Prostate gland (tissue), 2 donors: ENCODE measurements around the gene BICC1.

Experiments used
- POLR2A ChIP-seq: fragments of 450-650 bp; IDR thresholded peaks from one replicate; pipeline ENCODE4 v1.6.1; 2016; ENCODE audit warnings: antibody characterized with exemption, mild to moderate bottlenecking
- POLR2AphosphoS5 ChIP-seq: sonication (generic); formaldehyde crosslinking; IDR thresholded peaks from one replicate; pipeline ENCODE4 v1.6.1; 2017; ENCODE audit warnings: antibody characterized with exemption
- TF ChIP-seq, protein P1 (sequence below), 4 experiments: fragments of 200-600 bp in 2 of 4; fragments of 450-650 bp in 2 of 4; sonication (generic) in 2 of 4; IDR thresholded peaks; 1 replicate in 3 of 4; 2 replicates in 1 of 4; pipeline ENCODE4 v1.5.1; 2016 to 2019; ENCODE audit warnings: antibody characterized with exemption in 4 of 4, mild to moderate bottlenecking in 2 of 4, moderate library complexity in 2 of 4

DNA sequence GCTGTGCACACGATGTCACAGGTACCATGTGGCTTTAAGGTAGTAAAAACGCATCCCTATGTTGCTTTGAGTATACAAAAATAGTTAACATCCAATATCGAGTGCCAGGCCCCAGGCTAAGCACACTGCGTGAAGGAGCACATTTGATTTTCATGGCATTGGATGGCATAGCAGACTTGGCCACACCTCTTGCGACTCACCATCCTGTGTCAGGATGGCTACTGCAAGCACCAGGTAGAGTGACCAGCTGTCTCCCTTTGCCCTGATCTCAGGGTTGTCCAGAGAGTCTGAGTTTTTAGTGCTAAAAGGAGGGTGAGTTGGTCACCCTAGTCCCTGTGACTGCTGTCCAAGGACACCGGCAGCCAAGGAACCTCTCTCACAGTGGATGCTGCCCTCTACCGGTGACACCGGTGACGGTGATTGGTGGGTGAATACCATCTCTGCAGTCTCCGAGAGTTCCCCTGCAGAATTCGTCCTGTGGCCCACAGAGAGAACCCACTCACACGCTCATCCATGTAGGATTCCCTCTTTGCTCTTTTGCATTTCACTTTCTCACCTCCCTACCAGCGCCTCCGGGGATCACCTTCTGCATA, 76.1 kb downstream of the BICC1 start:
- TF ChIP-seq, protein P1, sequence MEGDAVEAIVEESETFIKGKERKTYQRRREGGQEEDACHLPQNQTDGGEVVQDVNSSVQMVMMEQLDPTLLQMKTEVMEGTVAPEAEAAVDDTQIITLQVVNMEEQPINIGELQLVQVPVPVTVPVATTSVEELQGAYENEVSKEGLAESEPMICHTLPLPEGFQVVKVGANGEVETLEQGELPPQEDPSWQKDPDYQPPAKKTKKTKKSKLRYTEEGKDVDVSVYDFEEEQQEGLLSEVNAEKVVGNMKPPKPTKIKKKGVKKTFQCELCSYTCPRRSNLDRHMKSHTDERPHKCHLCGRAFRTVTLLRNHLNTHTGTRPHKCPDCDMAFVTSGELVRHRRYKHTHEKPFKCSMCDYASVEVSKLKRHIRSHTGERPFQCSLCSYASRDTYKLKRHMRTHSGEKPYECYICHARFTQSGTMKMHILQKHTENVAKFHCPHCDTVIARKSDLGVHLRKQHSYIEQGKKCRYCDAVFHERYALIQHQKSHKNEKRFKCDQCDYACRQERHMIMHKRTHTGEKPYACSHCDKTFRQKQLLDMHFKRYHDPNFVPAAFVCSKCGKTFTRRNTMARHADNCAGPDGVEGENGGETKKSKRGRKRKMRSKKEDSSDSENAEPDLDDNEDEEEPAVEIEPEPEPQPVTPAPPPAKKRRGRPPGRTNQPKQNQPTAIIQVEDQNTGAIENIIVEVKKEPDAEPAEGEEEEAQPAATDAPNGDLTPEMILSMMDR (IDR thresholded peaks at IDR 0.05): no peak
- TF ChIP-seq POLR2AphosphoS5 (no peak), POLR2A (no peak)
